Upper lobe of left lung (tissue), 4 donors: Measurements from ENCODE around the gene UBR2.

Source experiments
- CTCF ChIP-seq, 6 experiments: fragments of 450-650 bp in 4 of 6; fragments of 200-600 bp in 2 of 6; sonication (generic) in 2 of 6; IDR thresholded peaks; one replicate each; pipeline ENCODE4 v1.5.1; 2016 to 2019; ENCODE audit warnings: antibody characterized with exemption in 6 of 6
- EP300 ChIP-seq, 4 donors: sonication (generic); formaldehyde crosslinking; IDR thresholded peaks; one replicate each; pipeline ENCODE4 v1.5.1; 2017; ENCODE audit warnings: antibody characterized with exemption in 4 of 4, control low read depth in 2 of 4
- POLR2A ChIP-seq, 4 donors: fragments of 450-650 bp; IDR thresholded peaks; one replicate each; pipeline ENCODE4 v1.5.1; 2016 to 2017; ENCODE audit warnings: antibody characterized with exemption in 4 of 4, mild to moderate bottlenecking in 2 of 4
- POLR2AphosphoS5 ChIP-seq, 2 donors: sonication (generic); formaldehyde crosslinking; IDR thresholded peaks; one replicate each; pipeline ENCODE4 v1.5.1; 2017; ENCODE audit warnings: antibody characterized with exemption in 2 of 2

- TF ChIP-seq CTCF (IDR thresholded peaks at IDR 0.05) (no peak), POLR2A (IDR thresholded peaks at IDR 0.05) (no peak), EP300 (IDR thresholded peaks at IDR 0.05) (no peak), POLR2AphosphoS5 (IDR thresholded peaks at IDR 0.05) (no peak)
Observed at GRCh38 chr6:42709871-42710270, 146.0 kb downstream of the UBR2 start.
